Renal cortical epithelial cell (primary cell): ENCODE data around the gene OTUD4. TPM values are rescaled to one million over a fixed set of nuclear protein-coding genes. Genes with fewer than 3 reads are reported as not detected.

Experiments used
- DNase-seq: peaks from one replicate; pipeline ENCODE4 v3.0.0-alpha.2; 2011; ENCODE audit warnings: low read depth
- total RNA-seq: library from RNA; depleted of rRNA; stranded (reverse); fragments of >200 nt; gene quantifications from 2 replicates; pipeline ENCODE4 v1.2.3, GENCODE V29; 2014

Gene OTUD4
- total RNA-seq, 1 donor from 2014 or later = 48.2 TPM

GRCh38 chr4:145108128-145108527 lies 72.3 kb downstream of the OTUD4 start:
- DNase-seq = no peak

GRCh38 chr4:145107126-145107525 lies 73.3 kb downstream of the OTUD4 start:
- no peak for DNase-seq

DNA sequence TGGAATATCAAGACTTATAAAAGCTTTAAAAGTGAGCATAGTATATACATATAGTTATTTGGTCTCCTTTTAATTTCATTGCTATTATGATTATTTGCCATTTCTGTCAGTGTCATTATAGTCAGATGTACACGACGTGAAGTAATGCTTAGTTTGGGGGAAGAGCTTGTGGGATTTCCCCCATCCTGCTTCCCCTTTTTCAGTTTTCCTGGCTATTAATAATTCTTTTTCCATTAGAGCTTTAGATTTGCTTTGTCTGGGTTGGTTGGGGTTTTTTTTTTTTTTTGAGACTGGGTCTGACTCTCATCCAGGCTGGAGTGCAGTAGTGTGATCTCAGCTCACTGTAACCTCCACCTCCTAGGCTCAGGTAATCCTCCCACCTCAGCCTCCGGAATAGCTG lies 76.9 kb downstream of the OTUD4 start:
- DNase-seq = no peak

DNA sequence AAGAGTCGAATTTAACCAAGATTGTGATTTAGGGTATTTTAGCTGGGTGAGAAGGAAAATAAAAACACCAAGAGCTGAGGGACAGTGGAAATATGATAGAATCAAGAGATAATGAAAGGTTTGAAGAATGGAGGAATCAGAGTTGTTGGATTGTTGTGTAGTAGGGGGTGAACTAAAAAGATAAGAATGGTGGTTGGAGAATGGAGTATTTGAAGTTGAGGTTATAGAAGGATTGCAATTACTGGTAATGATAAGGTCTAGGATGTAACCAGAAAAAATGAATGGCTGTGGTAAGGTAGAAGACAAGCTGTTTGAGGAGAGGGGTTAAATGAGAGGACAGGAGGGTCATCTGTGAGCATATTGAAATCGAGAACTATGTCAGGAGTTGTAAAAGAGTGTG lies 77.8 kb downstream of the OTUD4 start:
- DNase-seq = no peak

DNA sequence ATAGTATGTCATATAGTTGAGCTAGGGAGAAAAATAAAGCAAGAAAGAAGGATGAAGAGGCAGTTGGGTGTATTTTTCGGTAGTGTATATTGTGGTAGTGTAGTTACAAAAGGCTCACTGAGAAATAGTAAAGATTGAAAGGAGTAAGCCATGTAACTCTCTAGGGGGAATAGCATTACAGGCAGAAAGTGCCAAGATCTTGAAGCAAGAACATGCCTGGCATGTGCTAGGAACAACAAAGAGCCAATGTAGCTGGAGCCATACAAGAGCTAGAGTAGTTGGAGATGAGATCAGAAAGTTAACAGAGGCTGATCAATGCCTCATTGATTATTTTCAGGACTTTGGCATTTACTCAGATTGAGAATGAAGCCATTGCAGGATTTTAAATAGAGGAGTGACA lies 79.3 kb downstream of the OTUD4 start:
- no peak for DNase-seq

DNA sequence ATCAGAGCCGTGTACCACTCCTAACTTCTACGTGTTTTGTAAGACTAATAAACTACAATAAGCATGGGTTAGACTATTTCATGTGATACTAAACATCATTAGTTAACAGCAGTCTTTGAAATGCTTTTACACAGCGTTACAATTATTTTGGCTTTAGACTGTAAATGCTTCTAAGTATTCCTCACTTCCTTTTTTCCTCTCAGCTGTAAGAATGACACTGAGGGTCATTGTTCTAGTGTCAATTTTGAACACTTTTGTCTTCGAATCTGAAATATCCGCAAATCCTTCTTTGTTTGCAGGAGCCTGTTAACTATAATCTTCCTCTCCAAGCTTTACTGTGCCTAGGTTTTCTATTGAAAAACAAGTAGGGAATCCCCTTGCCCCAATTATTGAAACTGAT lies 80.7 kb downstream of the OTUD4 start:
- peak; percentile 2 for DNase-seq

GRCh38 chr4:145098675-145099037 lies 81.7 kb downstream of the OTUD4 start:
- peak; percentile 67 for DNase-seq

GRCh38 chr4:145097821-145098674 lies 82.3 kb downstream of the OTUD4 start, which contains the start of the genes ABCE1 and ANAPC10:
Gene ABCE1 (plus strand): TSS chr4:145098311. CDS start chr4:145104413, 6,102 bp downstream.
Gene ANAPC10 (minus strand): TSS chr4:145098196. CDS start chr4:145096099, 2,097 bp downstream.
- DNase-seq = peak; percentile 94

DNA sequence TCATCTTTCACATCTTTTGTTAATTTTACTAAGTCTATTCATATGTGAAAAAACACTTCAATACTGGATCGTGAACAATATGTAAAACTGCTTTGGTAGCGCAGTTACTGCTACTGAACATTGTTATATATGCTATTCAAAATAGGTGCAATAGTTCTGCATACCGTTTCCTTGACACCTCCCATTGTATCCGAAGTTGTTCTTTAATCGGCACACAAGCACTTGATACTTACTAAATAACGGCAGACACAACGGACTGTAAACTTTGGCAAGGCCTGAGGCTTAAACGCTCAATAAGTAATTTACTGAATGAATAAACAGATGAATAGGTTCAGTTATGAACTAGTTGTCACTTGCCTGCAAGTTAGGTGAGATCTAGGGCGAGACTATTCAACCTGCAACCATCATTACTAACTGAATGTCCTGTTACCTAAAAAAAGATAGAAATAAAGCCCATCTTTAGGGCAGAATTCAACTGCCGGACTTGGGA lies 83.0 kb downstream of the OTUD4 start:
- peak; percentile 52 for DNase-seq

GRCh38 chr4:145093638-145094037 lies 86.8 kb downstream of the OTUD4 start:
- DNase-seq = no peak

- no peak for DNase-seq
Observed at GRCh38 chr4:145090380-145090779, 90.0 kb downstream of the OTUD4 start.

DNA sequence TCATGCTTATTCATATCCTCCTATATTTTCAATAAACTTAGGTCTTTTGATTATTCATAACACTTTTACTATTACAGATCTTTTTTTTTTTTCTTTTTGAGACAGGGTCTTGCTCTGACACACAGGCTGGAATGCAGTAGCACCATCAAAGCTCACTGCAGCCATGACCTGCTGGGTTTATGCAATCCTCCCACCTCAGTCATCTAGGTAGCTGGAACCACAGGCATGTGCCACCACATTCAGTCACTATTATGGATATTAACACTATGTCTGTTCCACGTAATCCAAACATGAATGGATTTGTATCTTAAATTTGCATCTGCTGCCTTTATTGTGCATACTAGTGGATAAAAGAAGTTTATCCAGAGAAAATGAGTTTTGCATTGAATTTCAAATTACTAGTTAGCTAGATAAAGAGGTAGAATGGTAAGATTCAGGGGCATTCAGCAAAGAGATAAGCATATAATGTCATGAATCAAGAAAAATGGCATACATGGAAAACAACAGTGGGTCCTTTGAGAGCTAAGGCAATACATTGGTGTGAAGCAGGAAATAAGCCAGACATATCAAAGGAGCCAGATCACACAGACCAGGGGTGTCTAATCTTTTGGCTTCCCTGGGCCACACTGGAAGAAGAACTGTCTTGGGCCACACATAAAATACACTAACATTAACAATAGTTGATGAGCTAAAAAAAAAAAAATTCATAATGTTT lies 96.3 kb downstream of the OTUD4 start:
- DNase-seq = peak; percentile 77

Other genes starting within 250 kb of the OTUD4 start
- 32.5 and 37.0 TPM in 2 replicates for gene ANAPC10, start 82.4 kb downstream of the OTUD4 start, total RNA-seq
- gene ABCE1, start 82.3 kb downstream of the OTUD4 start, total RNA-seq = 144 and 179 TPM in 2 replicates